Activated CD4-positive, alpha-beta T cell treated with anti-CD3 and anti-CD28 coated beads for 24 hours (primary cell): Measurements from ENCODE around the gene TMA7B.

Source experiments
- DNase-seq, 2 donors: peaks; one replicate each; pipeline ENCODE4 v3.0.0-alpha.2; 2020; ENCODE audit warnings: low read depth in 2 of 2

Gene TMA7B

DNA sequence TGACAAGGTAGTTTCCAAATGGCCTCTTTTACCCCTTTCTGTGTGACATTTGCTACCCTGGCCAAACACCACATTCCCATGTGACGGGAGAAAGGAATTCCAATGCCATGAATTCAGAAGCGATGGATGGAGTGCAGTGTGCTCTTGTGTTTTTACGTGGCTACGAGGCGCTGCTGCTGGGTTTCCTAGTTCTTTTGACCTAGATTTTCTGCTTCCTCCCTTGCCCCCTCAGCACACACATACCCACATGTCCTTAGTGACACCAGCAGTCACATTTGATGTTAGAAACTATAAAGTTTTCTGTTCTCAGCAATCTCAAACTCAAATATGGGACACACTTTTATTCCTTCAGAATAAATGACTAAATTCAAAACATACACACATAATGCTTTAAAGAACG, 7.8 kb upstream of the TMA7B start:
- no peak for DNase-seq

DNA sequence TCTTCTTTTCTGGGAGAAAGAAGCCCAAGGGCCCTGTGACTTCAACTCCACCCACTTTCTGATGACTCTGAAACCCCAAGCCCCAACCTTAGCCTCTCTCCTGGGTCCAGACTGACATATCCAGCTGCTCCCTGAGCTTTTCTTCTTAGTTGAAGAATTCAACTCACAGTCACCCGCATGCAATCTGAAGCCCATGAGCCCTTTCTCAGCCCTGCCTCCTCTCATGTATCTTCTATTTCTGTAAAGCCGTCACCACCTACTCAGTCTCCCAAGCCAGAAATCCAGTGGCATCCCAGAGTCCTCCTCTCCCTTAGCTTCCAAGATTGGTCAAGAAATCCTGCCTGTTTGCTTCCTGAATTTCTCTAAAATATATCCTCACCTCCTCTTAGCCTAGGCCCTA, 7.1 kb upstream of the TMA7B start:
- DNase-seq: no peak

GRCh38 chr22:39954584-39955055, 5.6 kb upstream of the TMA7B start:
- no peak for DNase-seq

- DNase-seq: no peak
These were observed 4.5 kb upstream of the TMA7B start for GRCh38 chr22:39955675-39956074.

DNA sequence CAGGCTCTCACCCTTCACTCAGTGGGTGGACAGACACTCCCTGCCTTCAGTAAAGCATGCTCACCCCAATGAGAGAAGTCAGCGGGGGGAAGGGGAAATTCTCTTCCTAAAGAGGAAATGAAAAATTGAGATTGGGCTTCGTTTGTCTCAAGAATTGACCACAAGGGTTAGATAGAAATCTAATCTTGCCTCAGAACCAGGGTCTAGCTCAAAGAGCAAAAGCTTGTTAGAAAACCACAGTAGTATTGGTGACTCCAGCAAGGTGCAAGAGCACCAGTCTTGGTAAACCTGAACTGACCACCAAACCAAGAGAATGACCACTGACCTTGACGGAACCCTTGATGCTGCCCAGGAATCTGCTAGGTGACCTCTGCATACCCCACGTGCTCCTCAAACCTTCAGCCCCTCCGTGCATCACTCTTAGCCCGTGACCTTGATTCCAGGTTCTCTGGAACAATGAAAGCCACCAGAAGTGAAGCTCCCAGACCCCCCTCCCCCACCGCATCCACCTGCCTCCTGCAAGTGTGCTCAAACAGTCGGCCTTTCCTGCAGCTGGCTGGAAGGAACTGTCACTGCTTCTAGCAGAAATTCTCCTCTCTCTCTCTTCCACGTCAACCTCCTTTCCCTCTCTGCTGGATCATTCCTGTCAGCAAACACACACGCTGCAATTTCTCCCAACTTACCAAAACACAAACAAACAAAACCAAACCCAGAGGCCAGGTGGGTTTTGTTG, 3.1 kb upstream of the TMA7B start:
- no peak for DNase-seq

DNA sequence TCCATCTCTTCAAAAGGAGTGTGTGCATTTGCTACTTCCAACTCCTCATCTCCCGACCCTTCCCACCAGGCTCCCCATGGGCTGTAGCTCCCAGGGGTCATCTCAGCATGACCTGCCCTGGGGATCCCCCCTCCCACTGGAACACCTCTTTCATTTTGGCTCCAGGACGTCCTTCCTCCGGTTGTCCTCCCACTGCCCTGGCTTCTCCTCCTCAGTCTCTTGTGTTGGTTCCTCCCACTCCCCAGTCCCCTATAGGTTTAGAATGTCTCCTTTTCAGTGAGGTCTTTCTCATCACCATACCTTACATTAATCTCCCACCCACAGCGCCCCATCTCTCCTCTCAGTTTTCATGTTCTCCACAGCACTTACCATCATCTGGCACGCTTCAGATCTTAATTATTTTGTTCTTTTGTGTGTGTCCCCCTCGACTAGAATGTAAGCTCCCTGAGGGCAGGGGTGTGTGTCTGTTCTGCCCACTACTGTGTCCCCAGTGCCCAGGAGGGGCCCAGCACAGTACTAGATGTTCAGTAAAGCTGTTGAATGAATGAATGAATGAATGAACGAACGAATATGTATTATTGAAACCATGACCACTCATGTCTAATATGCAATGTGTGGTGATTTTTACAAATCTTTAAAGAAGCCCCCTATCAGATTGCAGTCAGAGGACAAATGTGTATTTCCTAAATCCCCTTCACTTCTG, 2.0 kb upstream of the TMA7B start:
- no peak for DNase-seq

GRCh38 chr22:39958949-39959639, 1.1 kb upstream of the TMA7B start:
- DNase-seq: no peak

DNA sequence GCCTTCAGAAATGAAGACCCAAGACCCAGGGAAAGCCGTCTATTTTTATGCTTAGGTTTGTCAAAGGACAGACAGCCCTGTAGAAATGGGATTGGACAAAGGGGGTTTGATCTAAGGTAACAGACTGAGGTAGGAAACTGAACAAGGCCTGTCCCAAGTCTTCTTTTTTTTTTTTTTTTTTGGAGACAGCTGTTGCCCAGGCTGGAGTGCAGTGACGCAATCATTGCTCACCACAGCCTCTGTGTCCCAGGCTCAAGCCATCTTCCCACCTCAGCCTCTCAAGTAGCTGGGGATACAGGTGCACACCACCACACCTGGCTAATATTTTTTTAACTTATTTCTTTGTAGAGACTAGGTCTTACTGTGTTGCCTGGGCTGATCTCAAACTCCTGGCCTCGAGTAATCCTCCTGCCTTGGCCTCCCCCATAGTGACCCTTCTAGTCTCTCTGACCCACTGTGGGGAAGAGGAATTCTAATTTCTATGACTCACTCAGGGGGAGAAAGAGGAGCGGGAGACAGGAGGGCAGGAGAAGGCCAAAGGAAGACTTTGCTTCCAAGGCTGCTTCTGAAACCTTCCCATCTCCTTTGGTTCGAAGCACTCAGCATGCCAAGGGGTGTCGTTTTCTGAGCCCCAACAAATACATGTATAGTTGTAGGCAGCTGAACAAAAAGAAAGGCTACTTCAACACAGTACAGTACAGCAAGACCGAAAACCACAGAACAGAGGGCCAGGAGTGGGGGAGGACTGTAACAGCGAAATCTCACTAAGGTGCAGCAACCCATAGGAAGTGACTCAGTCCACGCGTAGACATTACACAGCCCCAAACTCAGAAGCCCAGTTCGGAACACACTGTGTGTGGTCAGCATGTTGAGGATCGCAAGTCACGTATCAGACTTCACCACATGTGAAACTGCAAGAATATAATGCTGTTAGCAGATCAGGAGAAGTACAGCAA, 872 bp downstream of the TMA7B start:
- peak; percentile 47 to 49 for DNase-seq

DNA sequence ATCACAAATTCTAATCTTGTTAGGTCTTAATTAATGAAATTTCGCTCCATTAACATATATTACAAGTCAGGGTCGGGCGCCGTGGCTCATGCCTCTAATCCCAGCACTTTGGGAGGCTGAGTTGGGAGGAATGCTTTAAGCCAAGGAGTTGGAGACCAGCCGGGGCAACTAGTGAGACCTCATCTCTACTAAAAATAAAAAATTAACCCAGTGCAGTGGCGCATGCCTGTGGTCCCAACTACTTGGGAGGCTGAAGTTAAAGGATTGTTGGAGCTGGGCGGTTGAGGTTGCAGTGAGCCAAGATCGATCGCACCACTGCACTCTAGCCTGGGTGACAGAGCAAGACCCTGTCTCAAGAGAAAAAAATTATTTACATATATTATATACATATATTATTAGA, 1.9 kb downstream of the TMA7B start:
- no peak for DNase-seq

GRCh38 chr22:39965748-39966147, 5.6 kb downstream of the TMA7B start:
- no peak for DNase-seq

- no peak for DNase-seq
These were observed 6.3 kb downstream of the TMA7B start for GRCh38 chr22:39966470-39966869.

DNA sequence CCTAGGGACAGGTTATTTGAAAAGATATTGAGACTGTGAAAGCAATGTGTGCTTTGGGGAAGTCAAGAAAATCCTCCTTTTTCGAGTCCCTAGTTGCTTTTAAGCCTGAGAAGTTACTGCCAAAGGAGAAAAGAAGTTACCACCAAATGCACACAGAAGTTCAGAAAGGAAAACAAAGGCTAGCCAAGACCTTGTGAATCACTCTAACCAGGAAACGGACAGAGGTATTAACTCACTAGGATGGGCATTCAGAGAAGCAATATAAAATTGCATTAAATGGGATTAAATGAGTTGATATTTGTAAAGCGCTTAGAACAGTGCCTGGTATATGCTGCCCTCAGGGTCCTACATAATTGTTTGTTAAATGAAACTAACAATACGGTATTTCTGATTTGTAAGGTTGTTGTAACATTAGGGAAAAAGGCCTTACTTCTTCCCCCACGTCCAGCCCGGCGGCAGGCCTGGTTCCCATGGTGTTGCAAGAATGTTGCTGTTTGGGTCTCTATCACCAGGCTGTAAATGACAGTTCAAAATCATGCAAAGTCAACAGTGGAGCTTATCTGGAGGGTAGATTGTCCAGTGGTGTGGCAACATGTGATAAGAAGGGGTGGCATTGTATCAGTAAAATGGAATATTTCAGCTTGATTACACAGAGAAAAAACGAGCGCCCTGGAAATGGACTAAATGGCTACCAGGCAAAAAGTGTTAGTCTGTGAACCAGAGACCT, 7.1 kb downstream of the TMA7B start:
- DNase-seq: no peak

- DNase-seq: no peak
These were observed 8.1 kb downstream of the TMA7B start for GRCh38 chr22:39967996-39968972.

DNA sequence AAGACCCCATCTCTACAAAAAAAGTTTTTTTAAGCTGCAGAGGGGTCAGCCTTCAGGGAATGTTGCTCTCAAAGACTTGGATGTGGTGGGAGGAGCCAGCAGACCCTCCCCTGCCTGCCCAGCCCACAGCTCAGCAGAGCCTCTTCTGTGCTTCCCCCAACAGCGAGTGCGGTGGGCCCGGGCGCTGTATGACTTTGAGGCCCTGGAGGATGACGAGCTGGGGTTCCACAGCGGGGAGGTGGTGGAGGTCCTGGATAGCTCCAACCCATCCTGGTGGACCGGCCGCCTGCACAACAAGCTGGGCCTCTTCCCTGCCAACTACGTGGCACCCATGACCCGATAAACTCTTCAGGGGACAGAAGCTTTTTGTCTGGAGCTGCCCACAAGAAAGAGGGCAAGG, 10.5 kb downstream of the TMA7B start:
- no peak for DNase-seq

GRCh38 chr22:39972641-39973040, 12.4 kb downstream of the TMA7B start:
- DNase-seq: no peak

DNA sequence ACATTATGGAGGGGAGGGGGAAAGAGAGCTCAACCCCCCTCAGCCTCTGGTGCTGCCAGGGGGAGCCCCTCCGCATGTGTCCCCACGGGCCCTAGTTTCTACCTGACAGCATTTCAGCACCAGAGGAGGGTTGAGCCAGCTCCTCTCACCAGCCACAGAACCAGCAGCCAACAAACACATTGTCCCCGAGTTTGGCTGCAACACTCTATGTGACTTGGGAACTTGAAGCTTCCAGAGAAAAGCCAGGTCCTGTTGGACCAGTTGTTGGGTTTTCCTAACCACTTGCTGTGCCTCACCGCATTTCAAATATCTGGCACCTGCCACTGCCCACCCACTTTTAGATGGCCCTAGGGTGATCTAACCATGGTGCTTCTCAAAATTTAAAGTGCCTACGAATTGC, 13.5 kb downstream of the TMA7B start:
- DNase-seq: no peak

DNA sequence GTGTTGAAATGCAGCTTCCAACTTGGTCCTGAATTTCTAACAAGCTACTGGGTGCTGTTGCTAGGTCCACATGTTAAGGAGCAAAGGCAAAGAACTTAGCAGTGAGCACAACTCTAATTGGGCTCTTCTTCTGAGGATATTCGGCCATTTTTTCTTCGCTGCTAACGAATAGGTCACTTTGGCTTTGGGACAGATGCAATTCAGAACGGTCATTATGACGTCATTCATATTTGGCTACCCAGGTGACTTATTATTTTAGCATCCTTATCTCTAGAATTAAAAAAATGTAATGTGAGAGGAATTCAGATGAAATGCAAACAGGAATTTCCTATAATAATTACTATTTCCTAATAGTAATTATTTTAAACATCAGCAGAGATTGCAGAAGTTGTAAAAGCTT, 13.9 kb downstream of the TMA7B start:
- no peak for DNase-seq

GRCh38 chr22:39979048-39979447, 18.9 kb downstream of the TMA7B start:
- DNase-seq: no peak

DNA sequence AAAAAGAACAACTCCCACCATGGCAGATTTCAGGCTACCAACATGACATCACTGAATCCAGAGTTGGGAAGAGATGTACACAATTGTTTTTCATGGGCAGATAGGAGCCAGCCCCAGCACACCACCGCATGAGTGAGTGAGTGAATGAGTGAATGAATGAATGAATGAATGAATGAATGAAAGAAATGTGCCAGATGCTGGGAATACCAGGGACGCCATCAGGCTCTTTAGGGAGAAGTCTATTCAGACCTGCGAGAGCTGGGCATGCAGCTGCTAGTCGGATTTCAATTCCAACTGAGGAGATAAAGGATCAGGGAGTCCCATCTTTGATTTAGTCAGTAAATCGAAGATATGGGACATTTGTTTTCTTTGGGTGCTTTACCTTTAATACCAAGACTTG, 19.3 kb downstream of the TMA7B start:
- DNase-seq: no peak

DNA sequence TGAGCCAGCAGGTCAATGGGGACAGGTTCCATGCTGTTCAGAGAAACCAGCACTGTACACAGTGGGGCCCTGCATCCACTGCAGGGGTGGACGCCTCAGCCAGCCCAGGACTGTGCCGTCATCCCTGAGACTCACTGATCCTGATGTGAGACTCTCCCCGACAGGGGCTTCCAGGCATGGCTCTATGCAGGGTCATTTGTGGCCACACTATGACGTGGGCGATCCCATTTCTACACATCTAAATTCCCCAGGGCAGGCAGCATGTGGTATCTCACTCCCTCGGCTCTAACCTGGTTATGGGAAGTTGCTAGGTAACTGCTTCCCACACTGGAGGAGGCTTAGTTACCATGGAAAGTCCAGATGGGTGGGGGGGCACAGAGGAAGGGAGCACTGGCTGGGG, 20.4 kb downstream of the TMA7B start:
- DNase-seq: no peak
